AML-193 (cell line): ENCODE data around the gene SLC13A2.

Experiments used
- DNase-seq, 2 experiments: peaks; one replicate each; lab custom pipeline; 2025; lab: John Stamatoyannopoulos, UW

SLC13A2 gene

DNA sequence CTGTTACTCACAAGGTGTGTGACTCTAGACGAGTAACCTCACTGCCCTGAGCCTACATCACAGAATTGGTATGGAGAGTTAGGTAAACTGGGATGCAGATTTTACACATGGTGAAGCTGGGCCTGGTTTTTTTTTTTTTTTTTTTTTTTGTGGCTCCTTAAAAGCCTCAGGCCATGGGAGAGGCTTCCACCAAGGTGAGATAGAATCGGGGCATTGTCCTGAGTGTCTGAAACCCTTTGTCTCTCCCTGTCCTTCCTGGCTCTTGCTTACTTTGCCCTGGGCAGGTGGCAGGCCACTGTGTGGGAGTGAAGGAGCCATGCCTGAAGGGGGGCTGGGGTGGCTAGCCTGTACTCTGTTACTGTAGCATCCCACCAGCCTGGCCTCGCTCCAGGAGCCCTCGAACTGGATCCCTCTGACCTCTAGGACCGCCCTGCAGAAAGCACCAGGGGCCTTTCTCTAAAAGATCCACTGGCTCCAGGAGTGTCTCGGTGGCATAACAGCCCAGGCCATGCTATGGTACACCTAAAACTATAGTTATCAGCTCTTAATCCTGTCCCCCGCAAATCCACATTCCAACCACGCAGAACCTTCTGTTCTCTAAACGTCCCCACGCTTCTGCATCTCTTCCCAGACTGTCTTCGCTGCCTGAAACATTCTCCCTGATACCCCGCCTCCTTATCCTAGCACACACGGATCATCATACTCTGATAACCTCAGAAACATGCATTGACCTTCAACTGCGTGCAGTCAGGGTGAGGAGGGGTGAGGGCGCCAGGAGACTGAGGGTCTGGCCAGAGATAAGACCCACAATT, 1.7 kb upstream of the SLC13A2 start:
- DNase-seq, result no peak

DNA sequence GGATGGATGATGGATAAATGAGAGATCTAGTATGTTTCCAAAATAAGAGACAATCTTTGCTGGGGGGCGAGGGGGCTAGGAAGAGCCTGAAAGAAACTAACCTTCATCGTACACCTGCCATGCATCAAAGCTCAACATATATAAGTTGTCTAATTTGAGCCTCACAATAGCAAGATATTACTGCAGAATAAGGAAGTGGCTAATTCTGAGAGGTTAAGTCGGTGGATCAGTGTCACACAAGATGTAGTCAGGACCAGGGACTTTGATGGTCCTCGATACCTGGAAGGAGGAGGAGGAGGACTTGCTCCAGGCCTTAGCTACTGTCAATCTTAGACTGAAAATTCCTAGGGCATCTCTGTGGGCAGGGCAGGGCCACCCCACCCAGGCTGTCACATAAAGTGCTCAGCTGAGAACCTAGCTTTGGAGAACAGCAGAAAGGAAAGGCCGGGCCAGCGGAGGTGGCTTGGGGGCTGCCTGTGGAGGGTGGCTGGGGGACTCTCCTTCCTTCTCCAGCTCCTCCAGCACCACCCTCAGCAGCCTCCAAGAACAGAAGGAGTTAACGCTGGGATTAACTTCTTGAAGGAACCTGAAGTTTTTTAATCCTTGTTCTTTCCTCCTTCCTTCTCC, 460 bp upstream of the SLC13A2 start:
- no peak for DNase-seq

DNA sequence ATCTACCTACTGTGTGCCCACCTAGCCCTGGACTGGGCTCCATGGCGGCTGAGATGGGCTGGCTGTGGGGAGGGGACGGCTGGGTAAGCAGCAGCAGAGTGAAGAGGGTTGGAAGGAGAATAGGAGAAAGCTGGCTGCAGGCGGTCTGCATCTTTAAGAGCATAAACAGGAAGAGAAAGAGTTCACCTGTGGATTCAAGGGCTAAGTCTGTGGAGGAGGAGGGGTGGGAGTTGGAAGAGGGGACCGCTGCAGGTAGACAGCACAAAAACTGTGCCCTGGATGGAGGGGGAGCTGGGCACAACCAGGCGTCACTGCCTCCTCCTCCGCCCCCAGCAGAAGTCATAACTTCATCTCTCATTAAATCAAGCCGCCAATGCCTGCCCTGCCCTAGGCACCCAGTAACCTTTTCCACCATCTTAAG, 677 bp downstream of the SLC13A2 start:
- no peak for DNase-seq

DNA sequence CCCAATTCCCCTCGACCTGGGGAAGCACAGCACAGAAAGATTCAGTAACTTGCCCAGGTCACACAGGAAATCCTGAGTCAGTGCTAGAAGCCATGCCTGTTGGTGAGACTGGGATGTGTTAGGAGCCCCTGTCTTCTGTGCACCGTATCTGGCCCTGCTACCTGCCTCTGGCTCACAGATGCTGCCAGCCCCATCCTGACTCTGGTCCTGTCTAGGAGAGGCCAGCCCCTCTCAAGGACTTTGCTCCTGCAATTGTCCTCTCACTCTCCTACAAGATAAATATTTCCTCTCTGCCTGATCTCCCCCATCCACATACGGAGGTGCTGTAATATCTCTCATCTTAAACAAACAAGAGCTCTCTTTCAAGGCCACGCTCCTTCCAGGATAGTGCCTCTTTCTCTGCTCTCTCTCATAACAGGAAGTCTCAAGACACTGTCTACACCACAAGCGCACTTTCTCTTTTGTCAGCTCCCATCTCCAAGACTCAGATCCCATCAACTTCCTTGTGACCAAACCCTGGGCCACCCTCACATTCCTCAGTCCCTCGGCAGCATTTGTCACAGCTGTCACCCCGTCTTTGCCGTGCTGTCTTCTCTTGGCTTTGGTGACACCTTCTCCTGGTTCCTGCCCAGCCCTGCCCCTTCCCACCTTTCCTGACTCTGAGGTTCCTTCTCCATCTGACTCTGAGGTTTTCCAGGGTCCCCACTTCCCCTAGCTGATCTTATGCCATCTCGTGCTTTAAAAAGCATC, 1.9 kb downstream of the SLC13A2 start:
- no peak for DNase-seq

DNA sequence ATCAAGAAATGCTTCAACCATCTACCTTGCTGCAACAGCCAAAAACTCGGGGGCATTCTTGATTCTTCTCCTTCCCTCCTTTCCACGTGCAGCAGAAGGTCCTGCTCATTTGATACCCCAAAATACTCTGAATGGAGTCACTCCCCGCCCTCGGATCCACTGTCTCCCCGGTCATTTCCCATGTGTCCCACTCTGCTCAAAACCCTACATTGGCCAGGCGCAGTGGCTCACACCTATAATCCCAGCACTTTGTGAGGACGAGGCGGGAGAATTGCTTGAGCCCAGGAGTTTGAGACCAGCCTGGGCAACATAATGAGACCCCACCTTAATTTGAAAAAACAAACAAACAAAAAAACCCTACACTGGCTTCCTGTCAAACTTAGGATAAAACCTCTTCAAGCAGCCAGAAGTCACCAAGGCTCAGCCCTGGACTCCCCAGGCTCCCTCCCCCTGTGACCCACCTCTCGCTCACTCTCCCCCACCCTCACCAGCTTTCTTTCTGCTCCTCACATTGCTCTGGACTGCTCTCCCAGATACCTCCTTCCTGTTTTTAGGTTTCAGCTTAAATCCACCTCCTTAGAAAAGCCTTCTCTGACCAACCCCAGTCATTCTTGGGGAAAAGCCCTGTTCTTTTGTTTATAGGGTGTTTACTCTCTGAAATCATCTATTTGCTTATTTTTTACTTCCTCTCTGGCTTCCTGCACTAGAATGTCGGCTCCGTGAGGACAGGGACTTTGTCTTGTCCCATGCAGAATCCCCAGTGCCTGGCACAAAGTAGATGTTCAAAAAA, 2.8 kb downstream of the SLC13A2 start:
- no peak for DNase-seq

DNA sequence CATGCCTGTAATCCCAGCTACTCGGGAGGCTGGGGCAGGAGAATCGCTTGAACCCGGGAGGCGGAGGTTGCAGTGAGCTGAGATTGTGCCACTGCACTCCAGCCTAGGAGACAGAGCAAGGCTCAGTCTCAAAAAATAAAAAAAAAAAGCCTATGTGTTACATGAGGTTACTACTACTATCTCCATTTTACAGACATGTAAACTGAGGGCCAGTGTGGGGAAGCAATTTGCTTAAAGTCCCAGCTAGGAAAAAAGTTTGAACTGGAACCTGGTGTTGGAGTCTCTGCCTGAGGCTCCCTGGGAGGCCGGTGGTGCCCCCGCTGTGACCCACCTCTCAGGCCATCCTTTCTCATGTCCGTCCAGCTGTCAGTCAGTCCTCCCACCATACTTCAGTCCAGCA, 4.5 kb downstream of the SLC13A2 start:
- no peak for DNase-seq

DNA sequence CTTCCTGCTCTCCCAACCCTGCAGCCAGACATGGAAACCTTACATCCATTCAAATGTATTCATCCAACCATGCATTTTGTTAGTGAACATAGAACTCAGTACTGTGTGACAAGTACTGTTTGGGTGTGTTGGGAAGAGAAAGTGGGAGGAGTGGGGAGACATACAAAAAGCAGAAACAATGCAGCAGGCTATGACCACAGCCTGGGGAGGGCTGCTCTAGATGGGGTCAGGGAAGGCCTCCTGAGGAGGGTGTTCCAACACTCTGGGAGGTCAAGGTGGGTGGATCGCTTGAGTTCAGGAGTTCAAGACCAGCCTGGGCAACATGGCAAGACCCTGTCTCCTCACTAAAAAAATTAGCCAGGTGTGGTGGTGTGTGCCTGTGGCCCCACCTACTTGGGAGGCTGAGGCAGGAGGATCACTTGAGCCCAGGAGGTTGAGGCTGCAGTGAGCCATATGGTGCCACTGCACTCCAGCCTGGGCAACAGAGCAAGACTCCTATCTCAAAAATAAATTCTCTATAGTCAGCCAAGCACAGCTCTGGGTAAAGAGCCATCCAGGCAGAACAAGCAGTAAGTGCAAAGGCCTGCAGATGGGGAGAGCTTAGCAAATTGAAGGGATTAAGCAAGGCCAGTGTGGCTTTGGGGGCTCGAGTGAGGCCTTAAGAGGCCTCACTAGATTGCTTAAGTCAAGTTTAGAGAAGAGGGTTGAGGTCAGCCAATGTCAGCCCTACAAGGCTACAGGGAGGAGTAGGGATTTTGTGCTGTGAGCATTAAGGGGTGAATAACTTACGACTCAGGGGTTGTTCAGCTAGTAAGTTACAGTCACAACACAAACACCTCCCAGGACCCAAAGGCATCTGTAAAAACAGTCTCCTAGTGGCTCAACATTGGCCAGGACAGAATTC, 5.5 kb downstream of the SLC13A2 start:
- no peak for DNase-seq

DNA sequence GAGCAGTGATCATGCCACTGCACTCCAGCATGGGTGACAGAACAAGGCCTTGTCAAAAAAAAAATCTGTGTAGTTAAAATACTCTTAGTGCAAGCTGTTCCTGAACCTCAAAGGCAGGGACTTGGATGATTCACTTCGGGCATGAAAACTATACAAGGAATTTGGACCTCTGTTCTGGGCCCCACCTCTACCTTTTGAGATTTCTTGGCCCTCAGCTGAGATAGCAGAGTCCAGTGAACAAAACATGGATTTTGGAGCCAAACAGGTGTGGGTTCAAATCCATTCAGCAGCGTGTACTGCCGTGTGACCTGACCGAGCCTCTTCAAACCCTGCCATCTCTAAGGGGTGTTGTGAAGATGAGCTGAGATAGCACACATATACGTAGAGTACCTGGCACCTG, 6.8 kb downstream of the SLC13A2 start:
- no peak for DNase-seq

DNA sequence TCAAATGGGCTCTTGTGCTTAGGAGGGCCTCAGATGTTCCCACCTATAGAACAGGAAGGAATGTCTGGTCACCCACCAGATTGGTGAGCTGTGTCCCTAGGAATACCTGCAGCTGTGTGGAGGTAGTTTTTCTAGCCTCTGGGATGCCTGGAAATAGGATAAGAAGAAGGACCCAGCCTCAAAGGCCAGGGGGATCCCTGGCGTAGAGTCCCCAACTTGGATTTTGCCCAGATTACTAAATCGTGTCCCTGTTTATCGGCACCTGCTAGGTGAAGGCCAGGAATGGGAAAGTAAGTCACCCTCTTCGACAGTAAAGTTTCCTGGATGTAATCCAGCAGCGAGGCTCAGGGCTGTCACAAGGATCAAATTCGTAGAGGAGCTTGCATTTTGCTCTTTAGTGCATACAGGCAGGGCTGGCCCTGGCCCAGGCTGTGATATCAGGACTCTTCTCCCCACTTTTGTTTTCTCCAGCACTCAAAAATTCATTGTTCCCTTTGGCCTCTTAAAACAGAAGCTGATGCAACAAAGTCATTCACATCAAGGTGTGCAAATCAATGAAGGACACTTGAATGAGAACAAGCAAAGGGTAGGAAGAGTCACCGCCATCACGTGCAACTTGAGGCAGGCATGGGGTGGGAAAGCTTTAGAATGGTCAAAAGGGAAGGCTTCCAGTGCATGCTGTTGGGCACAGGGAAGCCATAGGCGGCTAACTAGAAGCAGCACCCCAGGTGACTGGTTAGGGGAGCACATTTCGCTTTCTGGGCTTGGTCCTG, 7.5 kb downstream of the SLC13A2 start:
- DNase-seq, result no peak

DNA sequence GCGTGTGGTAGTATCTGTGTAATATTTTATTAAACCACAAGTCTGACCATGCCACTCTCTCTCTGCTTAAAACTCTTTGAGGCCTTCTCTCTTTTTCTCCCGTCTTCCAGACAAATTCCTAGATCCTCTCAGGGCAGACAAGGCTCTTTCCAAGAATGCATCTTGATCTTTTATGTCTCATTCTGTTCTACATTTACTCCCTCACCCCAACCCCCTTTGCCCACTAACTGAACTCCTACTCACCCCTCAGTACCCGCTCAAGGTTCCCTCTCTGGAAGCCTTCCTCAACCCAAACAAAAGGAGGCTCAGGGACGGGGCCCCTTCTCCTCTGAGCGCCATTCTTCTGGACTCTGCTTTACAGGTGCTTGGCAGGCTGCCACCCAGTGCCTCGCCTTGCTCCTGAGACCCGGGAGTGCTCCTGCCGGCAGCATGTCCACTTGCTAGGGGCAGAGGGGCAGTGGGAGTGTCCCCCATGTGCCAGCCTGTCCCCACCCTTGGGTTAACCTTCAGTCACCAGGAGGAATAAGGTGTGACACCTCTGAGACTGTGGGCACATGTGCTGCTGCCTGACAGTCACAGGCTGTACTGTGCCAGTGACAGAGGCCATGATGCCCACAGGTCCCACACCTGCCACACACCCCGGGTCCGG, 9.2 kb downstream of the SLC13A2 start:
- DNase-seq, result no peak

DNA sequence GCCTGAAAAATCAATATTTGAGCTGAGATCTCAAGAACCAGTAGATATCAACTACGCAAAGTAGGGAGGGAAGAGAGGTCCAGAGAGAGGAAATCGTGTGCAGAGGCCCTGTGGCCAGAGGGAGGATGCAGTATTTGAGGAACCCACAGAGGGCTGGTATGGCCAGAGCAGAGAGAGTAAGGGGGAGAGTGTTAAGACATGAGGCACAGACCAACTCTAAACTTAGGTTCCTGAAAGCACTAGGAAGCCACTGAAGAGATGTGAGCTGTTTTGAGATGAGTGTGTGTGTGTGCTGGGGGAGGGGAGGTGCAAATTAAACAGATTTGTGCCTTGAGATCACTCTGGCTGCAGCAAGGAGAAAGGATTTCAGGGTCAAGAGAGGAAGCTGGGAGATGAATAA, 10.9 kb downstream of the SLC13A2 start:
- DNase-seq, result no peak

DNA sequence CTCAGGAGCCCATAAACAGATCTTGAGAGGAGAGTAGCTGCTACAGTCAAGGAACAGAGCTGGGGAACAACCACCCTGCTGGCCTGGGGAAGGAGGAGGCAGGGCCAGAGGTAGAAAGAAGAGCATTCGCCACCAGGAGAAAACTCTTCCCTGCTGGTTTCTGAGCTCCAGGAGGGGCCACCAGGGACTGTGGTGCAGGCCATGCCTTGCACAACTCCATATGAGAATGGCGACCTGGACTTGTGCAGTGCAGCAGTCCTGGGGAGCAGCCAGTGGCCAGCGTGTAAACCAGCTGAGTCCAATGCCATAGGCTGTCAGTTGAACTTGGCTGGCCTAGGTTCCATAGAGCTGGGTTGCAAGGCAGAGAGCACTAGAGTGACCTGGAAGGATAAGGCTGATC, 11.6 kb downstream of the SLC13A2 start:
- no peak for DNase-seq

DNA sequence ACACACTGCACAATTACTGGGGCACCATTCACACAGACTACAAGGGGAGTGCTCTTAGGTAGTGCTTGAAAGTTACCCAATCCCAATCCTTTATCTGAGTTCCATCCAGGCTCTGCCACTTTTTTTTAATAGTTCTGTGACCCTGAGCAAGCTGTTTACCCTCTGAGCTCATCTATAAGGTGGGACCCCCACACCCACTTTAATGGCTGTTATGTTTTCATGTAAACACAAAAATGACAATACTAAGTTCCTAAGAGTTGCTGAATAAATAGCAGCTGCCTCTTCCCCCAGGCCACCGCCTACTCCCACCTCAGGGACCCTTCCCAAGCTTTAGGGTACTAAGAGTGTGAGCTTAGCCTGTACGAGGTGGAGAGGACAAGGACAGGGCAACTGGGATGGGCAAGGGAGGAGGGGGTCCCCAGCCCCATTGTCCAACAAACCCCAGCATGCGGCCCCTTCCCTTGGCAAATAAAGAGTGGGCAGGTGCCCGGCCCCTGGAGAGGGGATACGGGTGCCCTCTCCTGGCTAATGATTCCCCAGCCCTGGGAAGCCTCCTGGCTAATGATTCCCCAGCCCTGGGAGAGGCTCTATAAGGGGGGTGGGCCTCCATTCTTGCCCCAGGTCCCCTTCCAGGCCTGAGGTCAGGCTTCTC, 14.6 kb downstream of the SLC13A2 start:
- DNase-seq, result no peak

DNA sequence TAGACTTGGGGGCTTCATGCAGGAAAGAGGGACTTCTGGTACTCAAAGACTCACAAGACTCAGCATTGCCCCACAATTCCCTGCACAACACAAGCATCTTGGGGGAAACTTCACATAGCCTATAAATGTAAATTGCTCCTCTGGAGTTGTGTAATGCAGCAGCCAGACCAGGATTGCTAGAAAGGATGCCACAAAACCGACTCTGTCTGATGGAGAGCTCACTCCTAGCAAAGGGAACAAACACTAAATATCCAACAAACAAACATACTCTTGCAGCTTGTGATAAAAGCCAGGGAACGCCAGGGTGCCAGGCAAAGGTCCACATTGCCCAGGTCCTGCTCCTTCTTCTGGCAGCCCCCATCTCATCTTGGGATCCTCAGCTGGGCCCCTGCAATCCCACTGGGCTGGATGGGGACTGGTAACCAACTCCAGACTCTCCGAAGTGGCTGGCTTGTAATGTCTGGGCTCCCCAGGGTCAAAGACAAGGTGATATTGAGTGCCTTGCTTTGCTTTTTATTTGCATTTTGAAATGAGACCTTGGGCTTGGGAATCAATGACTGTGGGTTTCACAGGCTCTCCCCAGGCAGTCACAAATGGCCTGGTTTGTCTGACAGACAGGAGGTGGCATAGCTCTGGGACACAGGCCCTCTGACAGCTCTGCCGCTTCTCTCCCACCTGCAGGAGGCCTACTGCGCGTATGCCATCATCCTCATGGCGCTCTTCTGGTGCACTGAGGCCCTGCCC, 15.3 kb downstream of the SLC13A2 start:
- no peak for DNase-seq

DNA sequence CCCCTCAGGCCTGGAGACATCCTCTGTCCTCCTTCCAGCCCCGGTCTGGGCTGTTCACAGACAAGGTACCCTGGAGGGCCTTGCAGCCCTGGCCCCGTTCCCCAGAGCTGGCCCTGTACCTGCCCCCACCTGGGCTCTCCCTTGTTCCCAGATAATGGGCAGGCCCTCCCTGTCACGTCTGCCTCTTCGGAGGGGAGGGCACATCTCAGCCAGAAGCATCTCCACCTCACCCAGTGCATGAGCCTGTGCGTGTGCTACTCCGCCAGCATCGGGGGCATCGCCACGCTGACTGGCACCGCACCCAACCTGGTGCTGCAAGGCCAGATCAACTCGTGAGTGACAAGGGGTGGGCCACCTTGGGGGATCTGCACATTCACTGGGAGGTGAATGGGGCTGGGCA, 17.8 kb downstream of the SLC13A2 start:
- no peak for DNase-seq

DNA sequence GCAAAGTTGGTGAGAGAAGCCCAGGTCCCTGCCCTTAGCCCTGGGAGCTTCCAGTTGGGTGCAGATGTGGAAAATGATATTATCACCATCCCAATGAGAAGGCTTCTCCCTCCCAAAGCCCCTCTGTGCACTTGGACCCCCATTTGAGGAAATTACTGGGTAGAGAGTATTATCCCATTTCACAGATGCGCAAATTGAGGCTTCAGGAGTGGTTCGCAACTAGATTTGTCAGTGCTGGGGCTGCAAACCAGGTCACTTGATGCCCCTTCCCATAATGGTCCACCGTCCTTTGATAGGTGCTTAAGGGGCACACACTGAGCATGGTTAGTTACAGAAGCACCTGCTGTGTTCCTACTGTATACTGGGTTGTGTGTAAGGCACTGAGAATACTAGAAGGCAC, 18.4 kb downstream of the SLC13A2 start:
- DNase-seq, result no peak

DNA sequence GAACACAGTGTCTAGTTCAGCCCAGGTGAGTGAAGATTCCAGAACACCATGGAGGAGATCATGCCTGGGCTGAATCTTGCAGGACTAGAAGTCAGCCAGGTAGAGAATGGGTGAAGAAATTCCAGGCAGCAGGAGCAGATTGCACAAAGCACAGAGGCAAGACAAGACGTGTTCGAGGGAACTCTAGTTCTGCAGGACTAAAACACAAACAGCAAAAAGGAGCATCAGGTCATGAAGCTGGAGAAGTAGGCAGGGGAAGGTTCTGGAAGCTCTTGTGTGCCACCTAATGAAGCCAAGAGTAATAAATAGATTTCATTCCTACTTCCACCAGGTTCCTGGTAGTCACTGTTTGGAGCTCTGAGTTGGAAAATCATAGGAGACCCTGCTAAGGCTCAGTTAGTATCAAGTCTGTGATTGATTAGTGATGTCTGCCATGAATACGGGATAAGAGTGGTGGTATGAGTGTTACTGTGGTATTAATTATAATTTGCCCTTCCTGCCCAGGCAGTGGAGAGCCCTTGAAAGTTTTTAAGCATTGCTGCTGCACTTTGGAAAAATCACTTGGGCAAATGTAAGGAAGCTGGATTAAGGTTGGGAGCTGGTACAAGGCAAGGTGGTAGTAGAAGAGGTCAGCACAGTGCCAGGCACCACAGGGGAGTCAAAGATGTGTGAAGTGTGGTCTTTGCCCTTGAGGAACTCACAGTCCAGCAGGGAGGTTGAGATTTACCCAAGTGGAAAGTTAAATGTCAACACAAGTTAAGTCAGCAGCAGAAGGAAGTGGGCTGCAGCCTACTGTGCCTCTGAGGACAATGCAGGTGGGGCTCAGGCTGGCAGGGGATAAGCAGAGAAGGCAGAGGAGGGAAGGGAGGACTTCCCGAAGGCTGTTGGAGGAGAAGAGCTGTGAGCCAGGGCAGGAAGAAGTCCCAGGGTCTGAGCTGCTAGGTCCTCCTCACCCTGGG, 19.2 kb downstream of the SLC13A2 start:
- no peak for DNase-seq
